HG02938 (cell line): ENCODE measurements around the gene ENTPD5.
"Not testable (repeated sequence)": the region's sequence is repeated elsewhere in the genome, so short reads cannot be mapped to it uniquely, and the experiment has no call there.

ENCODE experiments used
- ATAC-seq: cut with Tn5 transposase; IDR thresholded peaks from one replicate; pipeline ENCODE4 v1.9.1; 2021; ENCODE audit warnings: mild to moderate bottlenecking, moderate library complexity; ENCODE audit not compliant: unreplicated experiment

ENTPD5 gene

DNA sequence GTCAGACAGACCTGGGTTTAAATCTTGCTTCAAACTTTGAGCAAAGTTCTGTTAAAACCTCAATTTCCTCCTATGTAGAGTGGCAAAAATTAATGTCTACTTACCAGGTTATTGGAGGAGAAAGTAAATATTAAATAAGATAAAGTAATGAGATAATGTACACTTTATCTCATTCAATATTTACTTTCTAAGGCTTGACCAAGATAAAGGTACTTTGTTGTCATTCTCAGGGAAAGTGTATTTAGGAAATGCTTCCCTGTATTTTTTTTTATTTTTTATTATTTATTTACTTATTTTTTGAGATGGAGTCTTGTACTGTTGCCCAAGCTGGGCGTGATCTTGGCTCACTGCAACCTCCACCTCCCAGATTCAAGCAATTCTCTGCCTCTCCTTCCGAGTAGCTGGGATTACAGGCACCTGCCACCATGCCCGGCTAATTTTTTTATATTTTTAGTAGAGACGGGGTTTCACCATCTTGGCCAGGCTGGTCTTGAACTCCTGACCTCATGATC lies 73.9 kb downstream of the ENTPD5 start:
- ATAC-seq: no peak

DNA sequence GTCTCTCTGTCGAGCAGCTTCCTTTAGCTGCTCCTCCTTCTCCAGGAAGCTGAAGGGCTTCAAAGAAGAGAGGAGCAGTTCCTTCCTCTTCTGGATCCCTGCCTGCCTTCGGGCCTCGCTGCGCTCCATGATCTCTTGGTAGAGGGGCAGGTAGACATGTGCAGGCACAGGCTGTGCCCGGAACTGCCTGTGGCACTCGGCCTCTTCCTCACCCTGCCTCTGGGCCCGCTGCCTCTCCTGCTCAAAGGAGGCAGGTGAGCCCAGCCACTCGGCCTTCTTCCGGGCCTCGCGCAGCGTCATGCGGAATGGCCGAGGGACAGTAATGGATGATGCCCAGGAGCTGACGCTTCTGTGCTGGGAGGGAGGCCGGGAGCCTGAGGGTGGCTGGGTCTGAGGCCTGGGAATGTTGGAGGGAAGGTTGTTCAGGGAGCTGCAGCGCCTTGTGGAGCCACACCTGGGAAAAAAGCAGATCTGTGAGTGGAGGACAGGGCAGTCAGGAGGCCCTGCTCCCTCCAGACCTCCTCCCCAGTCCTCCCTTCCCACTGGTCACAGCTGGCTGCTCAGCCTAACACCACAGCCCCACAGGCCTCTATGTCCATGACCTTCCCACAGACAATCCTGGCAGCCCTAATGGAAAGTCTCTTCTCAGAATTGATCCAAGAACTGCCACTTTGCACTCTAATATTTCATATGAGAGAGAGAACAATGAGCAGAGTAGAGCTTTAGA lies 74.5 kb downstream of the ENTPD5 start:
- no peak for ATAC-seq

DNA sequence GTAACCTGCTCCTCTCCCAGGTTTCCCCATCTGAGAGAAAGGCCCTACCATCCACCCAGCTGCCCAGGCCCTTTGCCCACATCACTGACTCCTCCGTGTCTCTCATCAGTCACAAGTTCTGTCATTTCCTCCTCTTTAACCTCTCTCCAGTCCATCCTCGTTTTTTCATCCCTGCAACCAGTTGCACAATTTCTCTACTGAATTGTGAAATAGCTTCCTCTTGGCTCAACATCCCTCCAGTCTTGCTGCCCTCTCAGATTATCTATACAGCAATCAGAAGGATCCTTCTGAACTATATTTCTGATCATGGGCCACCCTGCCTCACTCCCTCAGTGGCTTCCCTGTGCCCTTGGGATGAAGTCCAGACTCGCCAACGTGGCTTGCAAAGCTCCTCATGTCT lies 76.0 kb downstream of the ENTPD5 start:
- ATAC-seq: no peak

DNA sequence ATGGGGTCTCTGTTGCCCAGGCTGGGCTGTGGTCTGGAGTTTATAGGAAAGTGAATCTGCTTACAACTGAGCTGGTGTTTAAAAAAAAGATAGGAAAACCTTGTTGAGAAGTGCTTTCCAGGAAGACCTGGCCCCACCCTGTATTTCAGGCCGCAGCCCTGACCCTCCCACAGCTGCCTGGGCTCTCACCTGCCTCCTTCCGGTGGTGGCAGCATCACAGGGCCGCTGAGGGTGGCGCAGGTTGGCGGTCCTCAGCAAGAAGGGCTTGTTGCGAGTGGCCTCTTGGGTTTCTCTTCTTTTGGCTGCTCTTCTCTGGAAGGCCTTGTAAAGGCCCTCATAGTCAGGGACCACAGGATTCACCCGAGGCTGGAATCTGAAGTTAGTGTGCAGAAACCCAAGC lies 76.9 kb downstream of the ENTPD5 start:
- ATAC-seq: no peak

DNA sequence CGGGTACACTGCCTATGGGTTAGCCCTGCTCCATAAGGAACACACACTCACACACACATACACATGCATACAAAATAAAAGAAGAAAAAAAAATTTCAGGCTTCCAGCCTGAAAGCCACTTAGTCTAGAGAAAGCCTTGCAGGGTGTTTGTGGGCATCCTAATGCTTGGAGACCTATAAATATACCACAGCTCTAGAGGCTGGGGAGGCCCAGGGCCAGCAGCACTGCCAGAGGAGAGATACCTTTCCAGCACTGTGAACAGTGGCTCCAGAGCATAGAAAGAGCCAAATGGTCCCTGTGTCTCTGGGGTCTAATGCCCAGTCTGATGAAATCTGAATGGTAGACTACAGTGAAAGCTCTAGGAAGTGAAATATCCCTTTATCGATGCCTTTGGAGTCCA lies 82.1 kb downstream of the ENTPD5 start:
- no peak for ATAC-seq

DNA sequence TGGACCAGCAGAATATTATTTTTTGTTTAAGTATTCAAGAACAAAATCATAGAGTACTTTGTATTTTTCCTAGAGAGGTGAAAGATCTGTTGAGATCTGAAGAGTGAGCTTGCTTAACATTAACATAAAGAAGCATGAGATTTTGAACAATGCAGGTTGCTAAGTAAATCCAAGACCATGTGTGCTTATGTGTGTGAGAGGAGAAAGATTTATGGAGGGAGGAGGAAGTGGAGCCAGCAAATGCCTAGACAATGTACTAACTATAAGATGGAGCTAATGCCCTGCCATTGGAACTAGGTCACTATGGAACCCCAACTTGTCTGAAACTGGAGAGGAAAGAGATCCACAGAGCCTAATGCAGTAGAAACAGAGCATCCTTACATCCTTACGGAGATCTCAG lies 82.5 kb downstream of the ENTPD5 start:
- no peak for ATAC-seq

DNA sequence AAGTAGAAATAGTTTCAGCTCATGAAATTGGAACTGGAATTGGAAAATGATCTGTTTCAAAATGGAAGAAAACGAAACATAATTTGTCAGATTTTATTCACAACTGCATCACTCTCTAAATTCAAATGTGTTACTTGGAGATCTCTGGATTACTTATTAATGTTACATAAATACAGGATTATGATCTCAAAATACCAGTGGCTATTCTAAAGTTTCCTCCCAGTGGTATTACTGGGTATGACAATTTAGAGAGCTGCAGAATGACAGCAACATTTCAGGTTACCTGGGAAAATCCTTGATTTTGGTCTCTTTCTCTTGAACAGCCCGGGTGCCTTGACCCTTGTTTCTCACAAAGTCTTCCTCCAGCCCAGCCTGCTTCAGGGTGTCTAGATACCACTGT lies 83.4 kb downstream of the ENTPD5 start:
- ATAC-seq: no peak

DNA sequence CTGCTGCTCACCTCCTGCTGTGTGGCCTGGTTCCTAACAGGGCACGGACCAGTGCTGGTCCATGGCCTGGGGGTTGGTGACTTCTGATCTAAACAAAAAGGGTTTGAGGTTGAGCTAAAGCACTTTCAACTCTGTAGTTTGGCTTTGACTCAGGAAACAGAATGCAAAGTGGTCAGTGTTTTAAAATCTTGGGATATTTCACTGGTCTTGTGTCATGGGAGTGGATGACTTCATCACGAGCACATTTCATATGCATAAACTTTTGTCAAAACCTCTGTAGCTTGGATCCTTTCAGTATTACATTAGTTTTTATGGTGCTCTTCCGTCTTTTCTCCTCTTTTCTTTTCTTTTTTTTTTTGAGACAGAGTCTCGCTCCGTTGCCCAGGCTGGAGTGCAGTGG lies 94.8 kb downstream of the ENTPD5 start:
- no peak for ATAC-seq

DNA sequence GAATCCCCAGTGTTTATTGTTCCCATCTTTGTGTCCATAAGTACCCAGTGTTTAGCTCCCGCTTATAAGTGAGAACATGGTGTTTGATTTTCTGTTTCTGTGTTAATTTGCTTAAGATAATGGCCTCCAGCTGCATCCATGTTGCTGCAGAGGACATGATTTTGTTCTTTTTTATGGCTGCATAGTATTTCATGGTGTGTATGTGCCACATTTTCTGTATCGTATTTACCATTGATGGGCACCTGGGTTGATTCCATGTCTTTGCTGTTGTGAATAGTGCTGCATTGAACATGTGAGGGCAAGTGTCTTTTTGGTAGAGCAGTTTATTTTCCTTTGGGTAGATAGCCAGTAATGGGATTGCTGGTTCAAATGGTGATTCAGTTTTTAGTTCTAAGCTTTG lies 99.6 kb downstream of the ENTPD5 start:
- ATAC-seq: not testable (repeated sequence)

DNA sequence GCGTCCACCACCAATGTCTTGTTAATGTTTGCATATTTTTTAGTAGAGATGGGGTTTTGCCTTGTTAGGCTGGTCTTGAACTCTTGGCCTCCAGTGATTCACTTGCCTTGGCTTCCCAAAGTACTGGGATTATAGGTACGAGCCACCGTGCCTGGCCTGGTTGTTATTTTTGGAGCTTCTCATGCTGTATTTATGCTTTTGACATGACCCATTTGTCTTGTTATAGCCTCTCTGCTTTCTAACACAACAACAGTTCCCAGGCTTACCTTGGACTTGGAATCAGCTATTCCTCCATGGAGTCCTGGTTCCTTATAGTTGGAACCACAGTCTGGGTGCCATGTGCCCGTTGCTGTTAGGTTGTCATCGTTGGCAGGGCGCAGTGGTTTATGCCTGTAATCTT lies 102.8 kb downstream of the ENTPD5 start:
- ATAC-seq: no peak

DNA sequence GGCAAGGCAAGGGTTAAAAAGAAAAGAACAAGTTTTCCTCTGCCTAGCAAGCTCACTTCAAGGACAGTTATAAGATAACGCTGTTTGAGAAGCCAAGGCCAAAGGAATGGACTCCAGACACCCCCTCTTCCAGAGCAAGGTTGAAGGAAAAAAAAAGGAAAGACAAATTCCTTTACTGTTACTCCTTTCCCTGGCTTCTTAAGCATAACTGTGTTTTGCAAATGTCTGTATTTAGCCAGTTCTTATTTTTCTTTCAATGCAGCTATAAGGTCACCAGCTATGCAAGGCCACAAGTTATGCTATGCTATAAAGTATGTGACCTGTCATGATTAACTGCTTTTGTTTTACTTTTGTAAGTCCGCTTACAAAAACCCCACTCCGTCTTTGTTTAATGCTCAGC lies 105.8 kb downstream of the ENTPD5 start:
- ATAC-seq: no peak

DNA sequence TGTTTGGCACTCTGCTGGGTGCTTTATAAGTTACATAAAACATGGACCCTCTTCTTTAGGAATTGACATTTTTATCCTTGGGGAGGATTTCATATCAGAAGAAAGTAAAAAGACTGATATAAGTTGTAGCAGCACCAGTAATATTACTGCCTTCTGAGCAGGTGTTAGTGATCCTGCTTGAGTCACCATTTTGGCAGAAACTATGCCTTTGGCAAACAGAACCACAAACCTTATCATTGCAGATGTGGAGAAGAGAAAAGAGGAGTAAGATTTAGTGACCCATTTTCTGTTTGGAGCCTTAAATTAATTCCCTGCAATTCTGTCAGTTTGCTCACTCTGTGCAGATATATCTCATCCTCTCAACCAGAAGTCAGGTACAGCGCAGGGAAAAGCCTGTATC lies 109.4 kb downstream of the ENTPD5 start:
- no peak for ATAC-seq
